ENCODE results near the gene HIVEP3. TPM values are rescaled to one million over a fixed set of nuclear protein-coding genes. Genes with fewer than 3 reads are reported as not detected.

The HIVEP3 gene
- total RNA-seq, 1 experiment from 2014 or later: 1.4 TPM

DNA sequence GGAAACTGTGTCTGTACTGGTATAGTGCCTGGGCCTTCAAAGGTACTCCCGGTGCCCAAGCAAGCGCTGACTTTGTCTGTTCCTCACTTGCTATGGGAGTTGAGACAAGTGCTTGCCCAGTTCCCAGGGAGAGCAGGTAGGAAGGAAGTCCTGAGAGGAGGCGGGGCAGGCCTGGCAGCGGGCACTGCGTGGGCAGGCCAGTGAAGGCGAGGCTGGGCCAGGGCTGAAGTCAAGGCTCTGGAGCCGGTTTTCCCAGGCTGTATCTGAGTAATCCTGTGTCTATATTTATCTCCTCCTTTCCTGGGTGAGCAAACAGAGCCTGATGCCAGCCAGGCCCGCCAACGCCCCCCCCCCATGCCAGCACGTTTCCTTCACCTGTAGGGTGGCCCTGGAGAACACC lies 418.3 kb downstream of the HIVEP3 start:
- Mint-ChIP-seq H3K4me3 (no peak overlapping the region), H3K27ac (no peak overlapping the region), H3K27me3 (ENCODE audit: low read depth) (peaks cover 9% of the 10 kb centered on the region), H3K4me1 (peaks cover 28 to 32% of the 10 kb centered on the region in 2 experiments), H3K36me3 (ENCODE audit: insufficient read depth in 1 of 3, low read depth in 3 of 3) (no peaks in the 10 kb centered on the region), H3K9me3 (no peaks in the 10 kb centered on the region)
- H2BK15ac ChIP-seq (ENCODE audit: low read depth, low read length): no peak overlapping the region
- H3K9ac ChIP-seq (ENCODE audit: extremely low read depth, insufficient read length, low read length): no peak overlapping the region
- no peak overlapping the region for H3K4me2 ChIP-seq (ENCODE audit: insufficient read depth, insufficient read length, low read length)
- H4K8ac ChIP-seq (replicated peaks; ENCODE audit: insufficient read length, low read depth, low read length): no peak overlapping the region
- H3K27me3 ChIP-seq (ENCODE audit: insufficient read depth, low read length): no peaks in the 10 kb centered on the region; the same call in 1 of the 2 replicates
- no peaks in the 10 kb centered on the region for H3K79me2 ChIP-seq (ENCODE audit: insufficient read depth, low read length)
- no peaks in the 10 kb centered on the region for H4K20me1 ChIP-seq (ENCODE audit: control insufficient read depth, insufficient read depth, insufficient read length)
- H3K23me2 ChIP-seq (ENCODE audit: insufficient read length, low read depth, low read length, poor library complexity, severe bottlenecking): no peaks in the 10 kb centered on the region
- no peaks in the 10 kb centered on the region for H3K79me1 ChIP-seq (ENCODE audit: insufficient read depth, low read depth, low read length, poor library complexity, severe bottlenecking)
- TF ChIP-seq, protein P1, sequence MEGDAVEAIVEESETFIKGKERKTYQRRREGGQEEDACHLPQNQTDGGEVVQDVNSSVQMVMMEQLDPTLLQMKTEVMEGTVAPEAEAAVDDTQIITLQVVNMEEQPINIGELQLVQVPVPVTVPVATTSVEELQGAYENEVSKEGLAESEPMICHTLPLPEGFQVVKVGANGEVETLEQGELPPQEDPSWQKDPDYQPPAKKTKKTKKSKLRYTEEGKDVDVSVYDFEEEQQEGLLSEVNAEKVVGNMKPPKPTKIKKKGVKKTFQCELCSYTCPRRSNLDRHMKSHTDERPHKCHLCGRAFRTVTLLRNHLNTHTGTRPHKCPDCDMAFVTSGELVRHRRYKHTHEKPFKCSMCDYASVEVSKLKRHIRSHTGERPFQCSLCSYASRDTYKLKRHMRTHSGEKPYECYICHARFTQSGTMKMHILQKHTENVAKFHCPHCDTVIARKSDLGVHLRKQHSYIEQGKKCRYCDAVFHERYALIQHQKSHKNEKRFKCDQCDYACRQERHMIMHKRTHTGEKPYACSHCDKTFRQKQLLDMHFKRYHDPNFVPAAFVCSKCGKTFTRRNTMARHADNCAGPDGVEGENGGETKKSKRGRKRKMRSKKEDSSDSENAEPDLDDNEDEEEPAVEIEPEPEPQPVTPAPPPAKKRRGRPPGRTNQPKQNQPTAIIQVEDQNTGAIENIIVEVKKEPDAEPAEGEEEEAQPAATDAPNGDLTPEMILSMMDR (conservative IDR thresholded peaks at IDR 0.05): no peak
- no peak overlapping the region for H3T11ph ChIP-seq (ENCODE audit: low read length)
- H3K23ac ChIP-seq (ENCODE audit: insufficient read length, low read depth, low read length): no peak overlapping the region
- no peaks in the 10 kb centered on the region for H3K4me1 ChIP-seq (ENCODE audit: insufficient read depth, low read length)
- H4K5ac ChIP-seq (ENCODE audit: insufficient read length, low read depth, low read length): no peak overlapping the region
- H2AK5ac ChIP-seq (ENCODE audit: insufficient read length, low read length): no peak overlapping the region
- no CpG with 5 or more reads among the region's 10 CpGs for WGBS (ENCODE audit: extremely low coverage, insufficient read length, low lambda C conversion rate)
- H3K9me3 ChIP-seq (ENCODE audit: control insufficient read depth, low read depth, low read length): no peaks in the 10 kb centered on the region
- H3K4ac ChIP-seq (ENCODE audit: low read depth, low read length): no peak overlapping the region
- no peak overlapping the region for H2BK20ac ChIP-seq (ENCODE audit: low read depth, low read length, poor library complexity, severe bottlenecking)
- H3K56ac ChIP-seq (ENCODE audit: insufficient read length, low read depth, low read length): no peak overlapping the region
- DNase-seq: no peak
- H2AFZ ChIP-seq (ENCODE audit: low read length): no peak overlapping the region
- no peak overlapping the region for H3K14ac ChIP-seq (ENCODE audit: insufficient read depth, low read length)
- H3K27ac ChIP-seq (ENCODE audit: insufficient read length, low read depth, low read length): no peak overlapping the region
- no peak overlapping the region for H2BK120ac ChIP-seq (ENCODE audit: low read depth, low read length, poor library complexity, severe bottlenecking)
- no peak overlapping the region for H3K18ac ChIP-seq (ENCODE audit: insufficient read length, low read depth, low read length)
- H2BK12ac ChIP-seq (ENCODE audit: insufficient read length, low read depth, low read length): no peak overlapping the region
- H4K91ac ChIP-seq (ENCODE audit: insufficient read length, low read depth, low read length): no peak overlapping the region
- H2BK5ac ChIP-seq (ENCODE audit: insufficient read length, low read length): no peak overlapping the region

All from H9 (cell line).